SU-DHL-6 (cell line): Measurements from ENCODE around the gene PTP4A1.

Experiments used
- EZH2phosphoT487 ChIP-seq: fragments of 200-600 bp; sonication (generic), shearing (Covaris generic); conservative IDR thresholded peaks from 2 replicates; pipeline ENCODE4 v1.6.1; 2018; ENCODE audit warnings: mild to moderate bottlenecking, antibody characterized with exemption, low read length, moderate library complexity, mixed read lengths
- TF ChIP-seq, protein P1 (sequence below): fragments of 200-600 bp; sonication (generic); IDR thresholded peaks from one replicate; pipeline ENCODE4 v1.5.1; 2017; ENCODE audit warnings: antibody characterized with exemption, mild to moderate bottlenecking, low read length, moderate library complexity; ENCODE audit not compliant: insufficient read depth, poor library complexity, severe bottlenecking

DNA sequence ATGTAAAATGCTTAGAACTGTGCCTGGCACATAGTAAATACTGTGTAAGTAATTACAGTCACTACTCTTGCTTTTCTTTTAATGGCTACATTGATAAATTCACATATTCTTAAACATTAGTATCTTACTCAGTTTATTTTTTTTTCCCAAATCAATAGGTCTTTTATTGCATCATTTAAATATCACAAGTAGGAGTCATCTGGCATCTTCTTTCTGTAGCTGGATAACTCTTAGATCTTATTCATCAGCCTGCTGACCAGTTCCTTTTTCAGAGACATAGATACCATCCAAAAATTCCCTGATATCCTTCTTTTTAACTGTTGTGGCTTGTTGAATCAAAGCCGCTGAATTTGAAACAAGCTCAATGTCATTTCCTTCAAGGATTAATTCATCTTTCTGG lies 43.3 kb downstream of the PTP4A1 start:
- TF ChIP-seq, protein P1, sequence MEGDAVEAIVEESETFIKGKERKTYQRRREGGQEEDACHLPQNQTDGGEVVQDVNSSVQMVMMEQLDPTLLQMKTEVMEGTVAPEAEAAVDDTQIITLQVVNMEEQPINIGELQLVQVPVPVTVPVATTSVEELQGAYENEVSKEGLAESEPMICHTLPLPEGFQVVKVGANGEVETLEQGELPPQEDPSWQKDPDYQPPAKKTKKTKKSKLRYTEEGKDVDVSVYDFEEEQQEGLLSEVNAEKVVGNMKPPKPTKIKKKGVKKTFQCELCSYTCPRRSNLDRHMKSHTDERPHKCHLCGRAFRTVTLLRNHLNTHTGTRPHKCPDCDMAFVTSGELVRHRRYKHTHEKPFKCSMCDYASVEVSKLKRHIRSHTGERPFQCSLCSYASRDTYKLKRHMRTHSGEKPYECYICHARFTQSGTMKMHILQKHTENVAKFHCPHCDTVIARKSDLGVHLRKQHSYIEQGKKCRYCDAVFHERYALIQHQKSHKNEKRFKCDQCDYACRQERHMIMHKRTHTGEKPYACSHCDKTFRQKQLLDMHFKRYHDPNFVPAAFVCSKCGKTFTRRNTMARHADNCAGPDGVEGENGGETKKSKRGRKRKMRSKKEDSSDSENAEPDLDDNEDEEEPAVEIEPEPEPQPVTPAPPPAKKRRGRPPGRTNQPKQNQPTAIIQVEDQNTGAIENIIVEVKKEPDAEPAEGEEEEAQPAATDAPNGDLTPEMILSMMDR, result no peak
- no peak for TF ChIP-seq EZH2phosphoT487
